HEK293 (cell line): ENCODE results near the gene MBD4.
A peak's percentile ranks its signal among the peaks of the same experiment; 100 is the strongest.

Experiments used
- CTCF ChIA-PET: fragments of 350-600 bp; formaldehyde crosslinking; extraction: SDS; loops from one replicate; lab custom pipeline; 2021; ENCODE audit warnings: antibody characterized with exemption; lab: Yijun Ruan, JAX
- POLR2A ChIA-PET: fragments of 300-600 bp; formaldehyde crosslinking; extraction: SDS; loops from one replicate; lab custom pipeline; 2020; ENCODE audit warnings: antibody characterized with exemption, inconsistent platforms; lab: Yijun Ruan, JAX
- H3K27ac ChIP-seq: fragments of 200-500 bp; sonication (Bioruptor generic); 2 replicates; pipeline ENCODE4 v1.5.1; 2014; ENCODE audit warnings: low read depth, low read length, control low read depth, inconsistent platforms; ENCODE audit errors: extremely low read depth
- H3K36me3 ChIP-seq, 2 experiments: fragments of 200-500 bp in 1 of 2; sonication (Bioruptor generic) in 1 of 2; 1 replicate in 1 of 2; 2 replicates in 1 of 2; pipeline ENCODE4 v1.5.1; 2014 to 2017; ENCODE audit warnings: inconsistent platforms in 2 of 2, low read length in 2 of 2; ENCODE audit not compliant: control insufficient read depth in 2 of 2, insufficient read depth in 1 of 2
- H3K4me1 ChIP-seq: fragments of 200-500 bp; sonication (Bioruptor generic); 2 replicates; pipeline ENCODE4 v1.5.1; 2014; ENCODE audit warnings: mild to moderate bottlenecking, low read length, inconsistent platforms; ENCODE audit not compliant: control insufficient read depth, insufficient read depth
- H3K4me3 ChIP-seq: 2 replicates; pipeline ENCODE4 v1.5.1; 2011; ENCODE audit warnings: low read depth, mild to moderate bottlenecking, control low read depth, low read length, moderate library complexity
- H3K9me3 ChIP-seq: fragments of 200-500 bp; sonication (Bioruptor generic); 2 replicates; pipeline ENCODE4 v1.5.1; 2014; ENCODE audit warnings: low read depth, low read length, inconsistent platforms; ENCODE audit not compliant: control insufficient read depth, insufficient read depth
- CTCF ChIP-seq: fragments of 450-650 bp; formaldehyde crosslinking; IDR thresholded peaks from 2 replicates; pipeline ENCODE4 v1.5.1; 2016; ENCODE audit warnings: missing biosample characterization, missing genetic modification characterization
- ELK4 ChIP-seq: IDR thresholded peaks from 2 replicates; pipeline ENCODE4 v1.6.1; 2011; ENCODE audit warnings: mild to moderate bottlenecking, low read depth, low read length, borderline replicate concordance
- IKZF3 ChIP-seq: fragments of 450-650 bp; IDR thresholded peaks from 2 replicates; pipeline ENCODE4 v1.5.0; 2018; ENCODE audit warnings: missing biosample characterization, mild to moderate bottlenecking, missing genetic modification characterization, moderate library complexity
- KLF1 ChIP-seq: fragments of 450-650 bp; formaldehyde crosslinking; IDR thresholded peaks from 2 replicates; pipeline ENCODE4 v1.5.1; 2016; ENCODE audit warnings: missing biosample characterization, missing genetic modification characterization
- PRDM1 ChIP-seq: fragments of 450-650 bp; formaldehyde crosslinking; IDR thresholded peaks from 2 replicates; pipeline ENCODE4; 2016; ENCODE audit warnings: missing biosample characterization, missing genetic modification characterization
- PRDM10 ChIP-seq: fragments of 450-650 bp; formaldehyde crosslinking; IDR thresholded peaks from 2 replicates; pipeline ENCODE4 v1.5.1; 2016; ENCODE audit warnings: missing biosample characterization, missing genetic modification characterization
- PRDM4 ChIP-seq: fragments of 450-650 bp; formaldehyde crosslinking; IDR thresholded peaks from 2 replicates; pipeline ENCODE4 v1.5.1; 2017; ENCODE audit warnings: missing biosample characterization, missing genetic modification characterization
- SCRT1 ChIP-seq: fragments of 450-650 bp; formaldehyde crosslinking; IDR thresholded peaks from 2 replicates; pipeline ENCODE4 v1.5.1; 2016; ENCODE audit warnings: missing biosample characterization, missing genetic modification characterization, borderline replicate concordance
- SCRT2 ChIP-seq: fragments of 450-650 bp; formaldehyde crosslinking; IDR thresholded peaks from 2 replicates; pipeline ENCODE4 v1.5.1; 2016; ENCODE audit warnings: missing biosample characterization, missing genetic modification characterization
- SP2 ChIP-seq: fragments of 450-650 bp; formaldehyde crosslinking; IDR thresholded peaks from 2 replicates; pipeline ENCODE4 v1.5.1; 2016; ENCODE audit warnings: missing biosample characterization, missing genetic modification characterization
- SP3 ChIP-seq: fragments of 450-650 bp; formaldehyde crosslinking; IDR thresholded peaks from 2 replicates; pipeline ENCODE4 v1.5.1; 2016; ENCODE audit warnings: missing biosample characterization, missing genetic modification characterization
- ZBTB8A ChIP-seq: fragments of 450-650 bp; formaldehyde crosslinking; IDR thresholded peaks from 2 replicates; pipeline ENCODE4 v1.5.1; 2016; ENCODE audit warnings: missing biosample characterization, missing genetic modification characterization
- ZFHX2 ChIP-seq: fragments of 450-650 bp; formaldehyde crosslinking; conservative IDR thresholded peaks from 2 replicates; pipeline ENCODE4 v1.5.1; 2016; ENCODE audit warnings: missing biosample characterization, missing genetic modification characterization
- ZNF10 ChIP-seq: fragments of 450-650 bp; formaldehyde crosslinking; IDR thresholded peaks from 2 replicates; pipeline ENCODE4 v1.5.1; 2017; ENCODE audit warnings: missing biosample characterization, missing genetic modification characterization
- ZNF19 ChIP-seq: fragments of 450-650 bp; formaldehyde crosslinking; IDR thresholded peaks from 2 replicates; pipeline ENCODE4; 2016; ENCODE audit warnings: missing biosample characterization, missing genetic modification characterization, low read depth
- ZNF211 ChIP-seq: fragments of 450-650 bp; formaldehyde crosslinking; IDR thresholded peaks from 2 replicates; pipeline ENCODE4 v1.5.1; 2016; ENCODE audit warnings: low read depth, missing biosample characterization, missing genetic modification characterization
- ZNF335 ChIP-seq: fragments of 450-650 bp; formaldehyde crosslinking; conservative IDR thresholded peaks from 2 replicates; pipeline ENCODE4 v1.5.1; 2016; ENCODE audit warnings: missing biosample characterization, missing genetic modification characterization
- ZNF366 ChIP-seq: fragments of 450-650 bp; formaldehyde crosslinking; conservative IDR thresholded peaks from 2 replicates; pipeline ENCODE4 v1.5.1; 2016; ENCODE audit warnings: missing biosample characterization, missing genetic modification characterization
- ZNF473 ChIP-seq: fragments of 450-650 bp; formaldehyde crosslinking; IDR thresholded peaks from 2 replicates; pipeline ENCODE4 v1.5.1; 2017; ENCODE audit warnings: missing biosample characterization, missing genetic modification characterization
- ZNF596 ChIP-seq: fragments of 450-650 bp; IDR thresholded peaks from 2 replicates; pipeline ENCODE4 v1.5.0; 2018; ENCODE audit warnings: missing biosample characterization, mild to moderate bottlenecking, missing genetic modification characterization, moderate library complexity
- ZNF600 ChIP-seq: fragments of 450-650 bp; formaldehyde crosslinking; IDR thresholded peaks from 2 replicates; pipeline ENCODE4 v1.5.1; 2016; ENCODE audit warnings: missing biosample characterization, missing genetic modification characterization
- ZNF610 ChIP-seq: fragments of 450-650 bp; formaldehyde crosslinking; IDR thresholded peaks from 2 replicates; pipeline ENCODE4 v1.5.1; 2016; ENCODE audit warnings: missing biosample characterization, missing genetic modification characterization, borderline replicate concordance
- ZNF658 ChIP-seq: fragments of 450-650 bp; formaldehyde crosslinking; IDR thresholded peaks from 2 replicates; pipeline ENCODE4; 2016; ENCODE audit warnings: missing biosample characterization, missing genetic modification characterization
- ZNF660 ChIP-seq: fragments of 450-650 bp; IDR thresholded peaks from 2 replicates; pipeline ENCODE4 v1.5.1; 2018; ENCODE audit warnings: missing biosample characterization, mild to moderate bottlenecking, missing genetic modification characterization
- ZNF707 ChIP-seq: fragments of 450-650 bp; formaldehyde crosslinking; IDR thresholded peaks from 2 replicates; pipeline ENCODE4 v1.5.1; 2016; ENCODE audit warnings: missing biosample characterization, missing genetic modification characterization

MBD4 gene

GRCh38 chr3:129428376-129429079 is 11.2 kb downstream of the MBD4 start, which contains the start of gene EFCAB12:
Gene EFCAB12 (minus strand): TSS chr3:129428636. CDS start chr3:129428488, 148 bp downstream.
- no peaks in the 10 kb centered on the region for H3K4me1 ChIP-seq
- no peaks in the 10 kb centered on the region for H3K9me3 ChIP-seq
- H3K36me3 ChIP-seq = peaks cover 0 to 46% of the 10 kb centered on the region in 2 experiments; a peak in 2 of 3 replicates
- H3K27ac ChIP-seq = no peak within 1 kb of the TSS
- POLR2A ChIA-PET = interaction anchor here (1.3 to 4.1 kb wide), 2 partner anchors 11 to 16 kb away, joined by 4 to 27 read pairs; partner anchors contain the start of genes IFT122 and MBD4
- CTCF ChIA-PET = no interaction called here
- TF ChIP-seq ZNF707 (tag by site-specific recombination) (no peak), ZFHX2 (tag by site-specific recombination) (peak; percentile 41), CTCF (tag by site-specific recombination) (no peak), SCRT2 (tag by site-specific recombination) (peak; percentile 98), SCRT1 (peak; percentile 86; the same call in 1 of the 2 replicates), ZNF211 (no peak), ZNF10 (peak; percentile 56; the same call in 1 of the 2 replicates), ZNF600 (tag by site-specific recombination) (peak; percentile 54; the same call in 1 of the 2 replicates), SP2 (peak; percentile 76), IKZF3 (tag by site-specific recombination) (no peak), SP3 (peak; percentile 61), ZNF335 (tag by site-specific recombination) (peak; percentile 35; the same call in 1 of the 2 replicates), ZNF366 (tag by site-specific recombination) (0 out of 2 replicates have a peak, but pooled peaks have one; percentile 33), ZNF596 (peak; percentile 31; the same call in 1 of the 2 replicates), KLF1 (tag by site-specific recombination) (0 out of 2 replicates have a peak, but pooled peaks have one; percentile 13), PRDM10 (tag by site-specific recombination) (peak; percentile 63), PRDM1 (tag by site-specific recombination) (no peak), ZBTB8A (tag by site-specific recombination) (peak; percentile 98)
- H3K4me3 ChIP-seq = peak within 1 kb of the TSS; percentile 27

- POLR2A ChIA-PET = interaction anchor here (1.3 to 4.1 kb wide), 2 partner anchors 12 to 15 kb away, joined by 4 to 27 read pairs; partner anchors contain the start of genes IFT122 and MBD4
- CTCF ChIA-PET = interaction anchor here (0.8 kb wide), 1 partner anchor 7 kb away, joined by 3 read pairs; no protein-coding TSS in a partner anchor
- H3K27ac ChIP-seq = no peak overlapping the region
- H3K4me1 ChIP-seq = no peaks in the 10 kb centered on the region
- peak overlapping the region; percentile 27 for H3K4me3 ChIP-seq
- H3K36me3 ChIP-seq = peaks cover 0 to 41% of the 10 kb centered on the region in 2 experiments; a peak in 2 of 3 replicates
- no peaks in the 10 kb centered on the region for H3K9me3 ChIP-seq
- TF ChIP-seq ZNF658 (tag by site-specific recombination) = no peak
- no peak for TF ChIP-seq IKZF3 (tag by site-specific recombination)
- no peak for TF ChIP-seq ELK4
- TF ChIP-seq PRDM4 = no peak
- no peak for TF ChIP-seq ZNF473
- no peak for TF ChIP-seq ZNF19 (tag by site-specific recombination)
- TF ChIP-seq ZNF660 (tag by site-specific recombination) = no peak
- no peak for TF ChIP-seq ZNF610 (tag by site-specific recombination)
These were observed 11.8 kb downstream of the MBD4 start for GRCh38 chr3:129428007-129428375.
